GM21529 (cell line): Measurements from ENCODE around the gene SPOCK1.
"Not testable (repeated sequence)": the region's sequence is repeated elsewhere in the genome, so short reads cannot be mapped to it uniquely, and the experiment has no call there.

Experiments used
- ATAC-seq: cut with Tn5 transposase; IDR thresholded peaks from one replicate; pipeline ENCODE4 v1.9.1; 2021; ENCODE audit not compliant: unreplicated experiment

Gene SPOCK1

GRCh38 chr5:137269274-137269673 is 229.9 kb downstream of the SPOCK1 start:
- ATAC-seq = no peak

GRCh38 chr5:137268646-137269045 is 230.5 kb downstream of the SPOCK1 start:
- ATAC-seq = no peak

DNA sequence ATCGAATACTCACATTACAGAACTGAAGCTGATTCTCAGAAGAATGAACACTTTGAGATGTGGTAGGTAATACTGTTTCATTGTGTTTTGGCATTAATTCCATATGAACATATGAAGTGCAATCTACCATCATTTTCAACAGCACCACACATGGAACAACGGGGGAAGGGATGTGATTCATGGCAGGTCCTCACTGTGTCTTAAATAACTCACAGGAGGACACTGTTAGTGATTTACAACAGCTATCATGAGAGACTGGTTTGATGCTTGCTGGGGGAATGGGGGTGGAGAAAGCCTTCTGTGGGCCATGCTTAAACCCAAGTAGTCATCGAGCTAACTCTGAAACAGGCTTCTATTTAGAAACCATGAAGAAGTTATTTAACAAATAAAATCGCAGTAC is 232.9 kb downstream of the SPOCK1 start:
- ATAC-seq = no peak

DNA sequence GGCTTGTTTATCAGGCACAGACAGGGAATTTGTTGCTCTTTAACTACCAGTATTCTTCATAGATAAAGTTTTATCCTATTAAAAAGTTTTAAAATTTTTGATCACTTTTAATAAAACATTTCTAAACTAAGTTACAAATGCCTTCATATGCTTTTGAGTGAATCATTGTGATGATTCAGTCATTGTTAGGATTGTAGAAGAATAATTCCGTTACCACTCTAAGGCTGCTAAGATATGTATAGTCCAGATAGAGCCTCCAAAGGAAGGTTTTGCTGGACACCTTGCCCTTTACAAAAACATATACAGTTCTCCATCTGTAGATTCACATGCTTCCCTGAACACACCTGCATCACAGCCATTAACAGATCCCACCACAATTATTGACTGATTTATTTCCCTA is 233.7 kb downstream of the SPOCK1 start:
- ATAC-seq = no peak

GRCh38 chr5:137264573-137264972 is 234.6 kb downstream of the SPOCK1 start:
- no peak for ATAC-seq

GRCh38 chr5:137264041-137264440 is 235.1 kb downstream of the SPOCK1 start:
- no peak for ATAC-seq

- ATAC-seq = no peak
Measured at GRCh38 chr5:137263371-137264005, 235.6 kb downstream of the SPOCK1 start.

DNA sequence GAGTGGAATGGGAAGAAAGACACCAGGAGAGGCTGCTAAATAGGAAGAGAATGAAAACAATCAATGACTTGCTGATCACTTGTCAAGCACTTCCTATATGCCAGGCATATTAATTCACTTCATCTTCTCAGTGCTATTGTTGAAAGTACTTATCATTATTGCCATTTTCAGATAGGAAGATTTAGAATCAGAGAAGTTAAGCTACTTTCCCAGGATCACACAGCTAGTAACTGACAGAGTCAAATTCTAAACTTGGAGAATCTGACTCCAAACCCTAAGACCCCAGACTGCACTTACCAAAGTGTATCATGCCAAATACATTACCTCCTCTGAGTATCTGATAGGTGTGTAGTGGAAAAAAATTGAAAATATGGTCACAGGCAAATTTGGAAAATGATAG is 236.3 kb downstream of the SPOCK1 start:
- ATAC-seq = no peak

DNA sequence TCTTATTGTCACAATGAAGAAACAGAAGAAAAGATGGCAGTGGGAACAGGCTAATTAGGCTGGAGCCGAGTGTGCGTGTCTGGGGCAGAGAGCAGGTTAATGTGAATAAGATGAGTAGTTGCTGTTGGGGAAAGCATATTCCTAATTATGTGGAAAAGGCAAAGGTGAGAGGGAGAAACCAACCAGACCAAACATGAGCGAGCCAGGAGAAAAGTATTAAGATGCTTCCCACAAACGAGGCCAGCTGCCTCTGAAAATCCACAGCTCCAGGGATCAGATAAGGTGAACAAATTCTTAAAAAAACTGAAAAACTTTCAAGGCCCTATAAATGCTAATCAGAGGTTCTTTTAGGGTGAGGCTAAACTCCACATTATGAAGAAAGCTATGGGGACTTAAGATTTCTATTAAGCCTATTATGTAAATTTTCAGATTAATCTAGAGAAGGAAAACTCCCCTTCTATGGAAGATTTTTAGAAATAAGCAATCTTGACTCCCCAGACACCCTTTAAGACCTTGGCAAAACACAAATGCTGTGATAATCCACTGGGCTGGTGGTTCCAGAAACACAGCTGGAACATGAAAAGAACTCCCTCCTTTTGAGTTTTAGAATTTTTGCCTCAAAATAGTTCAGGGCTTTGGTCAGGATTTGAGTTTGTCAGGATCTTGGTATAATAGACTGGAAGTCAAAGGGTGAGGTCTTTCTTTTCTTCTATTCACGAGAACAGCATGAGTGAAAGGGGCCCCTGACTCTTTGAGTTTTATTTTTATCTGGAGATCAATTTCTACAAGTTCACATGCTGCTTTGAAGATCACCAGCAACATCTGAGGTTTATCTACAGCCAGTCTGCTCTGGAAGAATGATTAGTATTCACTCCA is 238.1 kb downstream of the SPOCK1 start:
- ATAC-seq = no peak

DNA sequence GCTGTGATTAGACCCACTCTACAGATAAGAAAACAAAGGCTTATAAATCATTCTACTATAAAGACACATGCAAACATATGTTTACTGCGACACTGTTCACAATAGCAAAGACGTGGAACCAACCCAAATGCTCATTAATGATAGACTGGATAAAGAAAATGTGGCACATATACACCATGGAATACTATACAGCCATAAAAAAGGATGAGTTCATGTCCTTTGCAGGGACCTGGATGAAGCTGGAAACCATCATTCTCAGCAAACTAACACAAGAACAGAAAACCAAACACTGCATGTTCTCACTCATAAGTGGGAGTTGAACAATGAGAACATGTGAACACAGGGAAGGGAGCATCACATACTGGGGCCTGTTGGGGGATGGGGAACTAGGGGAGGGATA is 240.0 kb downstream of the SPOCK1 start:
- not testable (repeated sequence) for ATAC-seq

DNA sequence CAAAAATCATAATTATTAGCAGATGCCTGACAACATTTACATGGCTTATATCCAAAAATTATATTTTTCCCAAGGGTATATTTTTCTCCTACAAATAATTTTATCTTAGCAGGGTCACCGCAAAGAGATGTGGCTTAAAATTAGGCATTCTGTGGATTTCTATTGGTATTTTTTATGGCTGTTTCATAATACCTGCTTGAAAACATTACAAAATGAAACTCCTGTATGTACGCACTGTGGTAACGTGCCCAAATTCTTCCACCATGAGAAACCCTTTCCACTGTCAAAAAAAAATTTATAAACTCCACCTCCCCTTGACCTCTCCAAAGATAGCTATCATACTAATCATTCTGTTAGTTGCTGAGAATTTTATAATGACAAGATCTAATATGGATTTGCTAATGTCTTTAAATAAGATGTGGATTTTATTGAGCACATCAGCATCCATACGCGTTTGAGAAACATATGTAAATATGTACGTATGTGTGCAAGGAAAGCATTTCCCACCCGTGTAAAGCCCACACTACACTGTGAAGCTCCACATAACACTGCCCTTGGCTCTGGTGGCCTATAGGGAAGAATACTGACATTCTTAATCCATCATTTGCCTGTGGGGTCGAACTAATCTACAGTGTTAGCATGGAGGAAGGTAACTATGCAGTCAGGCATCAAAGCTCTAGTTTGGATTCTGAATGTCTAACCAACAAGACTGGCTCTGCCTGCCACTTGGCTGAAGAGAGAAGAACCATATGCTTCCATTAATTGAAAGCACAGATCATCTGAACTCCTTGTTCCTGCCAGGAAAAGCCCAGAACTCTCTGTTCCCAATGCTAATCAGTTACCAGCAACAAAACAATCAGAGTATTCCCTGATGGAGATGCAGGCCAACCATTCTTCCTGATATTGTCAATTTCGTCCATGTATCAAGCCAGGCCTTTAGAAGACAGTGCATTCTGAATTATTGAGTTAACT is 244.7 kb downstream of the SPOCK1 start:
- ATAC-seq = no peak

- no peak for ATAC-seq
Measured at GRCh38 chr5:137252512-137252911, 246.6 kb downstream of the SPOCK1 start.

- no peak for ATAC-seq
Measured at GRCh38 chr5:137250421-137250820, 248.7 kb downstream of the SPOCK1 start.

- no peak for ATAC-seq
Measured at GRCh38 chr5:137248527-137248926, 250.6 kb downstream of the SPOCK1 start.

GRCh38 chr5:137245438-137245837 is 253.7 kb downstream of the SPOCK1 start:
- no peak for ATAC-seq

DNA sequence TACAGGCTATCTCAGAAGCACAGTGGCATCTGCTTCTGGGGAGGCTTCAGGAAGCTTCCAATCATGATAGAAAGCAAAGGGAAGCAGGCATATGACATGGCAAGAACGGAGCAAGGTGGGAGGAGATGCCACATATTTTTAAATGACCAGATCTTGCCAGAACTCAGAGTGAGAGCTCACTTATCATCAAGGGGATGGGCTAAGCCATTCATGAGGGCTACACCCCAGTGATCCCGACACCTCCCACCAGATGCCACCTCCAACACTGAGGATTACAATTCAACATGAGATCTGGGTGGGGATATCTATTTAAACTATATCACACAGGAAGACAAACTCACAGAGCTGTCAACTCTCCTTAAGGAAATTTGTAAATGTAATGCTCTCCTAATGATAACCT is 258.8 kb downstream of the SPOCK1 start:
- ATAC-seq = no peak

GRCh38 chr5:137236849-137237507 is 262.1 kb downstream of the SPOCK1 start:
- no peak for ATAC-seq

DNA sequence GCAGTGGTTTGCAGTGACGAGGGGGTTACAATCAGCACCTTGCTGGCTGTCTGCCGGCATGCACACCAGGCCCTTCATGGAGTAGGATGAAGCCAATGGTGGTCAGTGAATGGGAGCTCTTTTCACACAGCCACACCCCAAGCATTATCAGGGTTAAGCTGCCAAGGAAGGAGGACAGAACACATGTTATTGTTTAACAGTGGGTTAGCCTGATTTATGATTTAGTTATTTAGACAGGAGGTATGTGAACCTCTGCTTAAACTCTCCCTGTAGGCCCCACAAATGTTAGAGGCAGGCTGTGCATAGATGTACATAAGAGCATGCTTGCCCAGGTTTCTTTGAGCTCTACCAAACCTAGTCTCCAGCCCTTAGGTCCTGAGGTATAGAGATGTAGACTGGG is 262.9 kb downstream of the SPOCK1 start:
- ATAC-seq = no peak

- ATAC-seq = peak; percentile 63
Measured at GRCh38 chr5:137234973-137235943, 263.9 kb downstream of the SPOCK1 start.

- no peak for ATAC-seq
Measured at GRCh38 chr5:137233726-137234125, 265.4 kb downstream of the SPOCK1 start.
